ENCODE data around the gene TRPC4AP. TPM values are rescaled to one million over a fixed set of nuclear protein-coding genes. Genes with fewer than 3 reads are reported as not detected.

Gene TRPC4AP
- total and polyA plus RNA-seq, 10 of the 15 experiments (the other 5 are each of a cell fraction or from before 2014, with no cell fraction given) = 1.1 to 61.7 (median 41.2) TPM

DNA sequence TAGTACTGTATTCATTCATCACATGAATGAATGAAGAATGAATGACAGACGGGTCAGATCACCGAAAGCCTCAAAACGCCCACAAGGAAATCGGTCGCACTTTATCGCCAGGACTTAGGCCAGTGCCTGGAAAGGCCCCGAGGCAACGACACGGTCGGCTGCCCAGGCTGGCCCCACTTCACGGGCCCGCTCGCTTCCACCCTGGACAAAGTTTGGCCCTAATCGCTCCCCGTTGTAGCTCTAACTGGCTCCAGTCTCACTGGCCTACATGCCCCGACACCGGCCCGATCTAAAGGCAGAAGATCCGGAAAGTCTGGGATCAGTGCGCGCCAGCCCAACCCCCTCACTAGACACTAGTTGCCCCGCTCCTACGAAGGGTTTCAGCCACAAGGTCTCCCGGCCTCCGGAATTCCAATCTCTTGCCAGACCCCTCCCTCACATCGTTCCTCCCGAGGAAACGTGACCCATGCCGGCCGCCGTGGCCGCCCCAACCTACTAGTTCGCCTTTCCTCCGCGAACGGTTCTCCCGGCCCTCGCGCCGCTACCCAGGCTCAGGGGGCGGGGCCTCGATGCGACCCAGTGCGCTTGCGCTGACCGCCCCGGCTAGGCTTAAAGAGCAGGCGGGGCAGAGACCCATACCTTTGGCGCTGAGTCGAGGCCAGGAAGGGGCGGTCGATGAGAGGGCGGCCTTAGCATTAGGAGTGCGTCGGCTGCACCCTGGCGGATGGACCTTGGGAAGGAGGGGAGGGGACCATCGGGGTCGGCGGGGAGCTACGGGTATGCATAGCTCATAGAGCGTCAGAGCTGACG lies 137.2 kb downstream of the TRPC4AP start, which contains the start of the genes GSS and MYH7B (continued):
- TF ChIP-seq, protein P1, sequence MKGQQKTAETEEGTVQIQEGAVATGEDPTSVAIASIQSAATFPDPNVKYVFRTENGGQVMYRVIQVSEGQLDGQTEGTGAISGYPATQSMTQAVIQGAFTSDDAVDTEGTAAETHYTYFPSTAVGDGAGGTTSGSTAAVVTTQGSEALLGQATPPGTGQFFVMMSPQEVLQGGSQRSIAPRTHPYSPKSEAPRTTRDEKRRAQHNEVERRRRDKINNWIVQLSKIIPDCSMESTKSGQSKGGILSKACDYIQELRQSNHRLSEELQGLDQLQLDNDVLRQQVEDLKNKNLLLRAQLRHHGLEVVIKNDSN (IDR thresholded peaks at IDR 0.05; ENCODE audit: borderline replicate concordance, extremely low read length, insufficient read depth, low read depth, low read length) = no peak
- TF ChIP-seq MYB (IDR thresholded peaks at IDR 0.05; ENCODE audit: borderline replicate concordance, low read depth, low read length) (no peak), DPF2 (IDR thresholded peaks at IDR 0.05) (peak; percentile 43; the same call in 1 of the 2 replicates), NR2C2 (IDR thresholded peaks at IDR 0.05; ENCODE audit: borderline replicate concordance, control insufficient read depth, insufficient read length, low read depth) (no peak), SUZ12 (IDR thresholded peaks at IDR 0.05; ENCODE audit: unreplicated experiment) (no peak), KLF5 (IDR thresholded peaks at IDR 0.05; ENCODE audit: partially characterized antibody) (no peak), EZH2 (IDR thresholded peaks at IDR 0.05; ENCODE audit: borderline replicate concordance, control insufficient read depth, low read depth, low read length) (no peak), ZNF622 (IDR thresholded peaks at IDR 0.05) (no peak), CREM (IDR thresholded peaks at IDR 0.05; ENCODE audit: low read depth) (peak; percentile 7; the same call in 1 of the 2 replicates), NFYB (IDR thresholded peaks at IDR 0.05; ENCODE audit: insufficient read depth, low read depth, low read length) (no peak), MEF2A (IDR thresholded peaks at IDR 0.05; ENCODE audit: insufficient read depth, low read depth, low read length) (no peak), RFX5 (IDR thresholded peaks at IDR 0.05; ENCODE audit: low read depth, low read length) (no peak), MXI1 (IDR thresholded peaks at IDR 0.05; ENCODE audit: low read depth, low read length) (peak; percentile 65), TCF12 (IDR thresholded peaks at IDR 0.05; ENCODE audit: low read depth, low read length) (no peak; the same call in 1 of the 2 replicates), TBL1XR1 (IDR thresholded peaks at IDR 0.05; ENCODE audit: low read depth, low read length) (no peak), EED (IDR thresholded peaks at IDR 0.05; ENCODE audit: low read depth) (peak; percentile 52; the same call in 1 of the 2 replicates)
- TF ChIP-seq, protein P2, sequence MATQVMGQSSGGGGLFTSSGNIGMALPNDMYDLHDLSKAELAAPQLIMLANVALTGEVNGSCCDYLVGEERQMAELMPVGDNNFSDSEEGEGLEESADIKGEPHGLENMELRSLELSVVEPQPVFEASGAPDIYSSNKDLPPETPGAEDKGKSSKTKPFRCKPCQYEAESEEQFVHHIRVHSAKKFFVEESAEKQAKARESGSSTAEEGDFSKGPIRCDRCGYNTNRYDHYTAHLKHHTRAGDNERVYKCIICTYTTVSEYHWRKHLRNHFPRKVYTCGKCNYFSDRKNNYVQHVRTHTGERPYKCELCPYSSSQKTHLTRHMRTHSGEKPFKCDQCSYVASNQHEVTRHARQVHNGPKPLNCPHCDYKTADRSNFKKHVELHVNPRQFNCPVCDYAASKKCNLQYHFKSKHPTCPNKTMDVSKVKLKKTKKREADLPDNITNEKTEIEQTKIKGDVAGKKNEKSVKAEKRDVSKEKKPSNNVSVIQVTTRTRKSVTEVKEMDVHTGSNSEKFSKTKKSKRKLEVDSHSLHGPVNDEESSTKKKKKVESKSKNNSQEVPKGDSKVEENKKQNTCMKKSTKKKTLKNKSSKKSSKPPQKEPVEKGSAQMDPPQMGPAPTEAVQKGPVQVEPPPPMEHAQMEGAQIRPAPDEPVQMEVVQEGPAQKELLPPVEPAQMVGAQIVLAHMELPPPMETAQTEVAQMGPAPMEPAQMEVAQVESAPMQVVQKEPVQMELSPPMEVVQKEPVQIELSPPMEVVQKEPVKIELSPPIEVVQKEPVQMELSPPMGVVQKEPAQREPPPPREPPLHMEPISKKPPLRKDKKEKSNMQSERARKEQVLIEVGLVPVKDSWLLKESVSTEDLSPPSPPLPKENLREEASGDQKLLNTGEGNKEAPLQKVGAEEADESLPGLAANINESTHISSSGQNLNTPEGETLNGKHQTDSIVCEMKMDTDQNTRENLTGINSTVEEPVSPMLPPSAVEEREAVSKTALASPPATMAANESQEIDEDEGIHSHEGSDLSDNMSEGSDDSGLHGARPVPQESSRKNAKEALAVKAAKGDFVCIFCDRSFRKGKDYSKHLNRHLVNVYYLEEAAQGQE (IDR thresholded peaks at IDR 0.05; ENCODE audit: low read depth, low read length) = no peak
- TF ChIP-seq, protein P3, sequence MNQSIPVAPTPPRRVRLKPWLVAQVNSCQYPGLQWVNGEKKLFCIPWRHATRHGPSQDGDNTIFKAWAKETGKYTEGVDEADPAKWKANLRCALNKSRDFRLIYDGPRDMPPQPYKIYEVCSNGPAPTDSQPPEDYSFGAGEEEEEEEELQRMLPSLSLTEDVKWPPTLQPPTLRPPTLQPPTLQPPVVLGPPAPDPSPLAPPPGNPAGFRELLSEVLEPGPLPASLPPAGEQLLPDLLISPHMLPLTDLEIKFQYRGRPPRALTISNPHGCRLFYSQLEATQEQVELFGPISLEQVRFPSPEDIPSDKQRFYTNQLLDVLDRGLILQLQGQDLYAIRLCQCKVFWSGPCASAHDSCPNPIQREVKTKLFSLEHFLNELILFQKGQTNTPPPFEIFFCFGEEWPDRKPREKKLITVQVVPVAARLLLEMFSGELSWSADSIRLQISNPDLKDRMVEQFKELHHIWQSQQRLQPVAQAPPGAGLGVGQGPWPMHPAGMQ (IDR thresholded peaks at IDR 0.05; ENCODE audit: borderline replicate concordance) = no peak
- TF ChIP-seq, protein P4, sequence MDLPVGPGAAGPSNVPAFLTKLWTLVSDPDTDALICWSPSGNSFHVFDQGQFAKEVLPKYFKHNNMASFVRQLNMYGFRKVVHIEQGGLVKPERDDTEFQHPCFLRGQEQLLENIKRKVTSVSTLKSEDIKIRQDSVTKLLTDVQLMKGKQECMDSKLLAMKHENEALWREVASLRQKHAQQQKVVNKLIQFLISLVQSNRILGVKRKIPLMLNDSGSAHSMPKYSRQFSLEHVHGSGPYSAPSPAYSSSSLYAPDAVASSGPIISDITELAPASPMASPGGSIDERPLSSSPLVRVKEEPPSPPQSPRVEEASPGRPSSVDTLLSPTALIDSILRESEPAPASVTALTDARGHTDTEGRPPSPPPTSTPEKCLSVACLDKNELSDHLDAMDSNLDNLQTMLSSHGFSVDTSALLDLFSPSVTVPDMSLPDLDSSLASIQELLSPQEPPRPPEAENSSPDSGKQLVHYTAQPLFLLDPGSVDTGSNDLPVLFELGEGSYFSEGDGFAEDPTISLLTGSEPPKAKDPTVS (IDR thresholded peaks at IDR 0.05; ENCODE audit: low read depth, low read length) = no peak
- TF ChIP-seq, protein P5, sequence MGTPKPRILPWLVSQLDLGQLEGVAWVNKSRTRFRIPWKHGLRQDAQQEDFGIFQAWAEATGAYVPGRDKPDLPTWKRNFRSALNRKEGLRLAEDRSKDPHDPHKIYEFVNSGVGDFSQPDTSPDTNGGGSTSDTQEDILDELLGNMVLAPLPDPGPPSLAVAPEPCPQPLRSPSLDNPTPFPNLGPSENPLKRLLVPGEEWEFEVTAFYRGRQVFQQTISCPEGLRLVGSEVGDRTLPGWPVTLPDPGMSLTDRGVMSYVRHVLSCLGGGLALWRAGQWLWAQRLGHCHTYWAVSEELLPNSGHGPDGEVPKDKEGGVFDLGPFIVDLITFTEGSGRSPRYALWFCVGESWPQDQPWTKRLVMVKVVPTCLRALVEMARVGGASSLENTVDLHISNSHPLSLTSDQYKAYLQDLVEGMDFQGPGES (IDR thresholded peaks at IDR 0.05) = no peak

All from GM12878 (cell line).